HUDEP-2 (cell line): Measurements from ENCODE around the gene DDX52.

ENCODE experiments used
- DNase-seq, 76 experiments: peaks; one replicate each; lab custom pipeline; 2025; ENCODE audit not compliant: unreplicated experiment in 76 of 76; lab: John Stamatoyannopoulos, UW

Gene DDX52

DNA sequence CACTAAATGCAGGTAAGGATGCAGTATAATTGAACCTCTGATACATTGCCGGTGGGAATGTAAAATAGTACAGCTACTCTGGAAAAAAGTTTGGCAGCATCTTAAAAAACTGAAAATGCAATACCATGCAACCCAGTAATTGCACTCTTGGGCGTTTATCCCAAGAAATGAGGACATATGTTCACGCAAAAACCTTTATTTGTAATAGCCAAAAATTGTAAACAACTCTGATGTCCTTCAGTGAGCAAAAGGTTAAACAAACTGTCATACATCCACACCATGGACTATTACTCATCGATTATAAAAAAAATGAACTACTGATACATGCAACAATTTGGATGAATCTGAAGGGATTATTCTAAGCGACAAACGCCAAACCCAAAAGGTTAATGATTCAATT lies 51.0 kb downstream of the DDX52 start:
- DNase-seq, result no peak

DNA sequence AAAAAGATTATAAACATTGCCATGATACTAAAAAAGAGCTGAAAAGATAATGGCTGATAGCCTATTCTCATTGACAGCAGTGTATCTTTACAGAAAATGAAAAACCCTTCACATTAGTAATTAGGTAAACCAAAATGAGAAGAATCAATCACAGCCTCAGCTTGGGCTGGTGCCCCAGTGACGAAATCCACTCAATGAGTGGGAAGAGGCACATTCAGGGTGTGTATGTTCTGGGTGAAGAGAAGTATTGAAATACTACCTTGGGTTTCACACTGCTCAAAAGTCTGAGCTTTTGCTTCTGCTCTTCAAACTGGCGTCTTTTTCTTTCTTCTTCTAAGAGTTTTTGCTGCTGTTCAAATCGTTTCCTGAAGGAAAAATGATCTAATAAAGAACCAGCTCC lies 58.2 kb downstream of the DDX52 start:
- DNase-seq, result no peak

DNA sequence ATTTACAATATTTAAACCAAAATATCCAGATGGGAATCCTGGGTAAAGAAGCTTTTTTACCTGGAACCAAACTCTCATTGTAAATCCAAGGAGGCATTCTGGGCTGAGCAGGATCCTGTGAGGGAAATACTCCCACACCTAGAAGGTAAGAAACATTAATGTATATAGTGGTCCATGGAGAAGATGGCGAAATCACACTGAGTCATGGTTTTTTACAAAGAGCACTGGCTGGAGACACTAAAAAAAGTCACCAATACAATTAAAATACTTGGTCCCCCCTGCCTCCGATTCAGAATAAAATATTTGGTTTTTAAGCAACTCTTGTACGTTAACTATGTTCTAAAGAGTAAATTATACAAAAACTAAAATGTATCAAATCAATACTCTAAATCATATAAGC lies 67.0 kb downstream of the DDX52 start:
- no peak for DNase-seq

DNA sequence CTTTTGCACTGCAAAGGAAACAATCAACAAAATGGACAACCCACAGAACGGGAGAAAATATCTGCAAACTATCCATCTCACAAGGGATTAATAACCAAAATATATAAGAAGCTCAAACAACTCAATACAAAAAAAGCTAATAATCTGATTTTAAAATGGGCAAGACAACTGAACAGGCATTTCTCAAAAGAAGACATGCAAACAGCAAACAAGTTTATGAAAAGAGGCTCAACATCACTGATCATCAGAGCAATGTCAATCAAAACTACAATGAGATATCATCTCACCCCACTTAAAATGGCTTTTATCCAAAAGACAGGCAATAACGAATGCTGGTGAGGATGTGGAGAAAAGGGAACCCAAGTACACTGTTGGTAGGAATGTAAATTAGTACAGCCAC lies 68.8 kb downstream of the DDX52 start:
- no peak for DNase-seq

DNA sequence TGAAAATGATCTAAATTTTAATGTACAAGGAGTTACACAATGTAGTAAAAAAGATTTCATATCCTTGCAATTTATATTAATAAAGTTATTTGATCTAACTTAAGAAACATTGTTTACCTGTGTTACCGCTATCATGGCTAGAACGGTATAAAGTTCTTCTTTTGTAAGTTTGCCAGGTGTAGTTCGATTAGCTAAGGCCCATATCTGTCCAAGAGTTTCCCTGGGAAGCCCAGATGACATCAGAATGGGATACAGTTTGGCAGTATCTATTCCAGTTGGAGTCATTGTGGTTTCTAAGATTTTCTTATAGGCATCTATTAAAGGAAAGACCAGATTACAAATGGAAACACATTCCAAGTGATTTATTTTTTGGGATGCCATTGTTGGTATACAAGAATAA lies 71.6 kb downstream of the DDX52 start:
- no peak for DNase-seq

DNA sequence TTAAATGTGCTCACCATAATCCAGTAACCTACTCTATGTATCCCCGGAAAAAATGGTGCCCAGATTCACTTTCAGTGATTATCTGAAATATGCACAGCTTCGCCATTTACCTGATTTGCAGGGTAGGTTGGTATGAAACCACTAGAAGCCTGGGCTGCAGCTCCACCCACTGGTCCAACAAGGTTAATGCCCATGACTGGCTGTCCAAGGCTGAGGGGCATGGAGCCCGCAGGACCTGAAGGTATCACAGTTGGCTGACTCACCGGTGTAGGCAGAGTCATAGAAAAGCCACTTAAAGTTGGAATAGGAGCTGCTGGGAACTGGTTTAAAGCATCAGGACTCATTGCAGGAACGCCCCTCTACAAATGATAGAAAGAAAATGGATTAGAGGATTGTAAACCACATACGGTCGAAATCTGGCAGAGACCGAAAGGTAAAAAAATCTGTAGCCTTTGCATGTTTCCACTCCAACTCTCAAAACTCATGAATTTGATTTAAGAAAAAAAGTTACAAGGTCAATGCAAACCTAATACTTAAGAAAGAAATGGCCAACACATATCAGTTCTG lies 72.6 kb downstream of the DDX52 start:
- peak in 49 of 76 experiments; percentile 2 to 69 (median 23) for DNase-seq

DNA sequence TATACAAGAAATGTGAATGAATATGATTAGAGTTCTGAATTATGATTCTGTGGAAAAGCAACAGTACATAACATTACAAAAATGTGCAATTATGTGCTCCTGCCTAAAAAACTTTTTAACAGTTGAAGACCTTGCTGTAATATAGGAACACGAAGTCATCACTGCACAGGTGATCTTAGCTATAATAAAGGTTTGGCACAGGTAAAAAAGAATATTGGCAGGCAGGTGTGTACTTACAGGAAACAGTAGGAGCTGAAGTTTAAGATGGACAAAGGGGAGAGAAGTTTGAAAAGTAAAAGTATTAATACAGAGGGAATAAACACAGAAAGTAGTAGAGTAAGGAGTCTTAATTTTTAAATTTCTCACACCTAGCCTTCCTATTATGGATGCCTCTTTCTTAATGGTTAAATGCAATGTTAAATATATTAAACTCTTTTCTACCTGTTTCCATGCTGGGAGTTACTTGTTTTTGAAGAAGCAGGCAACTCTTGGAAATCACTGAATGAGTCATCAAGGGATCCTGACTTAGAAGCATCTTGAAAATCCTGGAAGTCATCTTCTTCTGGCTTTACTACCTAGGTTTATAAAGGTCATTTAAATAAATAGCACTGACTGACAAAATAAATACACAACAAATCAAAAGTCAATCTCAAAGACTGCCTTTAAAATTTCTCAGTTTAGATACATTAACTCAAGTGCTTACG lies 74.7 kb downstream of the DDX52 start:
- DNase-seq, result no peak

DNA sequence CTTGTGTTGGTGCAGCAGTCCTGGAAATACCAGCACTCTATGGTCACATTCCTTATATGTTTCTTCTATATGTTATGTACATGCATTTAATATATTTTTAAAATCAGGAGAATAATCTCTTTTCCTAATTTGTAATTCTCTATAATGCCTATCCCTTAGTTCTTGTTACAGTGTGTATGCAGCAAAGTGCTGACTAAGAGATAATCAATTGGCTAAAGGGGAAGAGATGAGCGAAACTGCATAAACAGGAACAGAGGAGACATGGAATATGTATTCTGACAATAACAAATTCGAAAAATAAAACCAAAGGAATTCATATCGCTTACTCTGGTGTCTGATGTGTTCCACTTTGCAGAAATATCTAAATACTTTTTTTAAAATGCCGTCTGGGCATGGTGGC lies 75.7 kb downstream of the DDX52 start:
- DNase-seq, result no peak

DNA sequence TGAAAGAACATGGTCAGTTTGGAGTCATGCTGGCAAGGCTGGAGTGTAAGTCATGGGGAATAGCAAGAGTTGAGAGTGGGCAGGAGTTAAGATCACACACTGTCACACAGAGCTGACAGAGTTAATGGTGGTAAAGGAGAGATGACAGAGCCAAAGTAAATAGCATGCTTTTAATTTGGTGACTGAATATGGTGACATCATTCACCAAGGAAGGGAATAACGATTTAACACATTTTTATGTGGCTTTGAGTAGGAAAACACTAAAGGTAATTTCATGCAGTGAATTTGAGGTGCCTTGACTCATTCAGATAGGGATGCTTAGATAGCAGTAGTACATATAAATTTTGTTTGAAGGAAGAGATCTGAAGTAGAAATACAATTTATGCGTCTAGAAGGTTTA lies 76.1 kb downstream of the DDX52 start:
- no peak for DNase-seq

DNA sequence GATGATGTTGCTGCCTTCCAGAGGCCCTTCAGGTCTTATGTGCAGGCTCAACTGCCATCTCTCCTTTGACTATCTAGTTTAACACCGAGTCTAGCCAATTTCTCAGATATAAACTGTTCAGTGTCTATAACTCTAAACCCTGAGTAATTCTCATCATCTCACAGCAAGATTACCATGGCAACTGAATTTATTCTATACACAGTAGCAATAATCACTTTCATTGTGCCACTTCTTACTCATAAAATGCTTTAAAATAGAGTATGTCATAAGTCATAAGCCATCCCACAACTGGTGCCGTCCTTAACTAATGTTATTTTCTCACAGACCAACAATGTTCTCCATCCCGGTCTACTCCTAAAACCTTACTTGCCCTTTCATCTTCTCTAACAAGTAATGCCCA lies 79.0 kb downstream of the DDX52 start:
- DNase-seq, result no peak

DNA sequence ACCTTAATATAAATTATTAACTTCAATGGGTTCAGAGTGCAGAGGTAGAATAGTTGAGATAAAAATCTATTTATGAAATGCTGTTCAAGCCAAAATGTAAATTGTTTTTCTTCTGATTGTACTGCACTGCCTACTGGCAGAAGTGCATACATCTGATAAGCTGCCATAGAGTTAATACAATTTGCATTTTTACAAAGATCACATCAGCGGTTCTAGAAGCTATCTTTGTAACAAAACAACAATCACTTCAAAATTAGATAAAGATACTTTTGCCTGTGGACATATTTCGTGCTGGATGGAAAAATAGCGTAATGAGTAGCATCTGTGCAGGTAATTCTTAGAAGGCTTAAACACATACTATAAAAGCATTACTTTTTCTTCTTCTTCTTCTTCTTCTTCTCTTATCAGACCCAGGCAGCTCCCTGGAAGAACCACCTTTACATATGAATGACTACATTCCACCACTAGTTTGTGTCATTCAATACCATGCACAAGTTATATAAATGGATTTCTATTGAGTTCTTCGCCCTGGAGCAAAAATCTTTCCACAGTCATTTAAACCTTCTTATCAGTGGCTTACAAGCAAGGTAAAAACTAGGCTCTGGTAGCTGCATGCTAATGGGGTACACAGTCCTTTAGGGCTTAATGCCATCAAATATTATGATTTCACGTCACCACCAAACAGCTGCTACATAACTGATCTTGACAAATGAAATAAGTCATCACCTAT lies 81.1 kb downstream of the DDX52 start:
- DNase-seq, result peak in 3 of 76 experiments; percentile 0 to 6 (median 2)
